Breast epithelium (tissue), 3 donors: ENCODE measurements around the gene CD8A.

Experiments
- CTCF ChIP-seq, 3 donors: fragments of 450-650 bp; IDR thresholded peaks; one replicate each; pipeline ENCODE4 v1.5.1; 2016 to 2017; ENCODE audit warnings: antibody characterized with exemption in 3 of 3, mild to moderate bottlenecking in 3 of 3, moderate library complexity in 3 of 3
- POLR2A ChIP-seq: fragments of 450-650 bp; IDR thresholded peaks from one replicate; pipeline ENCODE4 v1.6.1; 2016; ENCODE audit warnings: antibody characterized with exemption, mild to moderate bottlenecking, moderate library complexity

- no peak for TF ChIP-seq POLR2A
- no peak for TF ChIP-seq CTCF (IDR thresholded peaks at IDR 0.05)
Measured at GRCh38 chr2:86776532-86776931, 14.2 kb downstream of the CD8A start.
